PC-3 (cell line): ENCODE results near the gene HABP4. TPM values are rescaled to one million over a fixed set of nuclear protein-coding genes. Genes with fewer than 3 reads are reported as not detected.

Source experiments
- ATAC-seq: fragments of 200-7000 bp; cut with Tn5 transposase; 2 replicates; pipeline ENCODE4 v1.9.1; 2020; ENCODE audit warnings: mild to moderate bottlenecking, moderate library complexity
- BruUV-seq: library from RNA; stranded (reverse); fragments of 400-500 nt; replicated peaks from 2 replicates; lab custom pipeline; 2021; lab: Mats Ljungman, UMichigan
- CTCF ChIA-PET: fragments of 300-600 bp; sonication (Branson Sonifier 250); formaldehyde crosslinking; loops from one replicate; lab custom pipeline; 2022; ENCODE audit warnings: antibody characterized with exemption; lab: Charles Lee
- POLR2A ChIA-PET: fragments of 300-600 bp; sonication (Branson Sonifier 250); formaldehyde crosslinking; loops from one replicate; lab custom pipeline; 2022; ENCODE audit warnings: antibody characterized with exemption; ENCODE audit not compliant: unreplicated experiment; lab: Charles Lee
- DNase-seq: peaks from one replicate; pipeline ENCODE4 v3.0.0-alpha.2; 2015
- H2AFZ ChIP-seq: fragments of 300-600 bp; sonication (generic); 2 replicates; pipeline ENCODE4 v1.6.0; 2016; ENCODE audit warnings: antibody characterized with exemption, low read length
- H3F3A ChIP-seq: fragments of 300-600 bp; sonication (generic); one replicate; pipeline ENCODE4 v1.6.0; 2017; ENCODE audit warnings: antibody characterized with exemption, low read length, control low read depth, mild to moderate bottlenecking; ENCODE audit not compliant: unreplicated experiment
- H3K27ac ChIP-seq: fragments of 300-600 bp; sonication (generic); 2 replicates; pipeline ENCODE4 v1.5.1; 2016; ENCODE audit warnings: mild to moderate bottlenecking, low read length
- H3K27me3 ChIP-seq: fragments of 300-600 bp; sonication (generic); 2 replicates; pipeline ENCODE4 v1.6.1; 2016; ENCODE audit warnings: low read length, mixed read lengths
- H3K36me3 ChIP-seq: fragments of 300-600 bp; sonication (generic); 2 replicates; pipeline ENCODE4 v1.6.1; 2016; ENCODE audit warnings: low read depth, mixed run types, low read length, mixed read lengths
- H3K4me1 ChIP-seq: fragments of 300-600 bp; sonication (generic); 2 replicates; pipeline ENCODE4 v1.5.1; 2016; ENCODE audit warnings: low read length; ENCODE audit not compliant: insufficient read depth
- H3K4me2 ChIP-seq: fragments of 300-600 bp; sonication (generic); 2 replicates; pipeline ENCODE4 v1.6.0; 2016; ENCODE audit warnings: low read length
- H3K4me3 ChIP-seq: fragments of 300-600 bp; sonication (generic); 2 replicates; pipeline ENCODE4 v1.5.1; 2016; ENCODE audit warnings: mild to moderate bottlenecking, low read length, mixed read lengths
- H3K79me2 ChIP-seq: fragments of 300-600 bp; sonication (generic); 2 replicates; pipeline ENCODE4 v1.6.1; 2017; ENCODE audit warnings: low read length, mixed read lengths
- H3K9ac ChIP-seq: fragments of 300-600 bp; sonication (generic); 2 replicates; pipeline ENCODE4 v1.6.0; 2016; ENCODE audit warnings: mild to moderate bottlenecking, low read length
- H3K9me2 ChIP-seq: fragments of 300-600 bp; sonication (generic); replicated peaks from 2 replicates; pipeline ENCODE4 v1.6.1; 2016; ENCODE audit warnings: mixed run types, low read length, mixed read lengths
- H3K9me3 ChIP-seq: fragments of 300-600 bp; sonication (generic); 2 replicates; pipeline ENCODE4 v1.6.1; 2016; ENCODE audit warnings: low read length, mixed read lengths
- H4K20me1 ChIP-seq: fragments of 300-600 bp; sonication (generic); 2 replicates; pipeline ENCODE4 v1.6.1; 2016; ENCODE audit warnings: low read length, mixed read lengths
- CTCF ChIP-seq: fragments of 300-600 bp; sonication (generic); conservative IDR thresholded peaks from 2 replicates; pipeline ENCODE4 v1.5.1; 2017; ENCODE audit warnings: antibody characterized with exemption, low read depth, mild to moderate bottlenecking, low read length
- EZH2 ChIP-seq: fragments of 300-600 bp; sonication (generic); IDR thresholded peaks from one replicate; pipeline ENCODE4 v1.6.1; 2017; ENCODE audit warnings: antibody characterized with exemption, mild to moderate bottlenecking, low read length; ENCODE audit not compliant: unreplicated experiment
- EZH2phosphoT487 ChIP-seq: fragments of 300-600 bp; sonication (generic); IDR thresholded peaks from 2 replicates; pipeline ENCODE4 v1.6.1; 2018; ENCODE audit warnings: mild to moderate bottlenecking, antibody characterized with exemption, low read length, borderline replicate concordance
- intact Hi-C: fragments of 100-400 bp; cut with micrococcal nuclease; formaldehyde crosslinking; loops from 2 replicates; pipeline ENCODE4 v1.9.0; 2023
- total RNA-seq: library from RNA; depleted of rRNA; stranded (reverse); fragments of >200 nt; gene quantifications from 2 replicates; pipeline ENCODE4 v1.2.3, GENCODE V29; 2014

HABP4 gene
- total RNA-seq, 1 experiment from 2014 or later: 6.6 TPM

GRCh38 chr9:96411129-96411838 lies 38.7 kb upstream of the HABP4 start:
- H3K9me3 ChIP-seq: no peaks in the 10 kb centered on the region
- no peak overlapping the region for H3K4me3 ChIP-seq
- intact Hi-C loops: no loop called here
- H3K27ac ChIP-seq: no peak overlapping the region
- H3K4me1 ChIP-seq: no peaks in the 10 kb centered on the region
- H4K20me1 ChIP-seq: peaks cover 5% of the 10 kb centered on the region; the same call in 1 of the 2 replicates
- no peak for TF ChIP-seq EZH2phosphoT487
- no peak for TF ChIP-seq EZH2
- TF ChIP-seq CTCF: no peak
- no TSS peak for BruUV-seq
- H2AFZ ChIP-seq: no peak overlapping the region
- no peaks in the 10 kb centered on the region for H3K9me2 ChIP-seq
- CTCF ChIA-PET: no interaction called here
- peaks cover 73% of the 10 kb centered on the region for H3K79me2 ChIP-seq
- peaks cover 5% of the 10 kb centered on the region for H3K36me3 ChIP-seq
- no peak for DNase-seq
- no peaks in the 10 kb centered on the region for H3K27me3 ChIP-seq
- POLR2A ChIA-PET: no interaction called here
- ATAC-seq: no peak
- H3K4me2 ChIP-seq: no peak overlapping the region
- no peak overlapping the region for H3K9ac ChIP-seq
- H3F3A ChIP-seq: no peaks in the 10 kb centered on the region

- H4K20me1 ChIP-seq: peaks cover 5% of the 10 kb centered on the region; the same call in 1 of the 2 replicates
- ChIA-PET CTCF (no interaction called here), POLR2A (no interaction called here)
- intact Hi-C loops: no loop called here
- no peak overlapping the region for H3K4me3 ChIP-seq
- H3K36me3 ChIP-seq: peaks cover 5% of the 10 kb centered on the region
- peaks cover 80% of the 10 kb centered on the region for H3K79me2 ChIP-seq
- no peak overlapping the region for H2AFZ ChIP-seq
- no peak for ATAC-seq
- H3K27ac ChIP-seq: no peak overlapping the region
- no peak for DNase-seq
- H3K27me3 ChIP-seq: no peaks in the 10 kb centered on the region
- no TSS peak for BruUV-seq
- H3K9ac ChIP-seq: no peak overlapping the region
- no peaks in the 10 kb centered on the region for H3K9me2 ChIP-seq
- H3K4me1 ChIP-seq: no peaks in the 10 kb centered on the region
- H3F3A ChIP-seq: no peaks in the 10 kb centered on the region
- H3K4me2 ChIP-seq: no peak overlapping the region
- TF ChIP-seq CTCF (no peak), EZH2 (no peak), EZH2phosphoT487 (no peak)
- H3K9me3 ChIP-seq: no peaks in the 10 kb centered on the region
These were observed 37.6 kb upstream of the HABP4 start for GRCh38 chr9:96412174-96412913.
